Keratinocyte (primary cell): ENCODE data around the gene STRA6. TPM values are rescaled to one million over a fixed set of nuclear protein-coding genes. Genes with fewer than 3 reads are reported as not detected.

Source experiments
- DNase-seq: peaks from one replicate; pipeline ENCODE4 v3.0.0-alpha.2; 2011; ENCODE audit warnings: low read depth, missing footprints, low spot score
- FAIRE-seq: peaks from 2 replicates; lab custom pipeline; 2011; peaks lifted over from hg19 to GRCh38; lab: Jason Lieb, UNC
- H2AFZ ChIP-seq: 2 replicates; pipeline ENCODE4 v1.6.0; 2012; ENCODE audit warnings: low read length, control low read depth, inconsistent platforms; ENCODE audit not compliant: control insufficient read depth
- H3K27ac ChIP-seq: 2 replicates; pipeline ENCODE4 v1.5.1; 2011; ENCODE audit warnings: low read length; ENCODE audit not compliant: control insufficient read depth, insufficient read depth
- H3K27me3 ChIP-seq: 3 replicates; pipeline ENCODE4 v1.6.0; 2011; ENCODE audit warnings: low read length; ENCODE audit not compliant: control insufficient read depth, insufficient read depth; ENCODE audit errors: extremely low read depth
- H3K36me3 ChIP-seq, 2 experiments: 2 replicates in 1 of 2; 3 replicates in 1 of 2; pipeline ENCODE4 v1.5.1; 2011; ENCODE audit warnings: low read length in 2 of 2, mild to moderate bottlenecking in 1 of 2; ENCODE audit not compliant: control insufficient read depth in 2 of 2, insufficient read depth in 2 of 2; ENCODE audit errors: extremely low read depth in 1 of 2
- H3K4me1 ChIP-seq: 3 replicates; pipeline ENCODE4 v1.5.1; 2011; ENCODE audit warnings: low read length; ENCODE audit not compliant: control insufficient read depth, insufficient read depth; ENCODE audit errors: extremely low read depth
- H3K4me2 ChIP-seq: 3 replicates; pipeline ENCODE4 v1.6.0; 2011; ENCODE audit warnings: low read depth, low read length; ENCODE audit not compliant: control insufficient read depth, insufficient read depth; ENCODE audit errors: extremely low read depth
- H3K4me3 ChIP-seq, 3 experiments: fragments of 200-600 bp in 1 of 3; sonication (generic) in 1 of 3; 2 replicates in 2 of 3; 3 replicates in 1 of 3; pipeline ENCODE4 v1.5.1; 2011 to 2016; ENCODE audit warnings: low read length in 3 of 3, mild to moderate bottlenecking in 3 of 3, control low read depth in 2 of 3, inconsistent platforms in 1 of 3, low read depth in 1 of 3, mixed read lengths in 1 of 3, mixed run types in 1 of 3, moderate library complexity in 1 of 3; ENCODE audit not compliant: control insufficient read depth in 2 of 3, insufficient read depth in 2 of 3; ENCODE audit errors: extremely low read depth in 1 of 3
- H3K79me2 ChIP-seq: 2 replicates; pipeline ENCODE4 v1.6.0; 2012; ENCODE audit warnings: low read length; ENCODE audit not compliant: control insufficient read depth, insufficient read depth
- H3K9ac ChIP-seq: 3 replicates; pipeline ENCODE4 v1.6.0; 2011; ENCODE audit warnings: low read length; ENCODE audit not compliant: control insufficient read depth, insufficient read depth; ENCODE audit errors: extremely low read depth
- H3K9me1 ChIP-seq: 3 replicates; pipeline ENCODE4 v1.6.0; 2011; ENCODE audit warnings: low read length; ENCODE audit not compliant: control insufficient read depth, insufficient read depth; ENCODE audit errors: extremely low read depth
- H3K9me3 ChIP-seq: 2 replicates; pipeline ENCODE4 v1.5.1; 2012; ENCODE audit warnings: low read depth, low read length; ENCODE audit not compliant: control insufficient read depth
- H4K20me1 ChIP-seq: 3 replicates; pipeline ENCODE4 v1.6.0; 2011; ENCODE audit warnings: low read length; ENCODE audit not compliant: control insufficient read depth, insufficient read depth; ENCODE audit errors: extremely low read depth
- CTCF ChIP-seq, 3 experiments: IDR thresholded peaks in 1 of 3; conservative IDR thresholded peaks in 1 of 3; optimal IDR thresholded peaks in 1 of 3; 2 replicates in 2 of 3; 3 replicates in 1 of 3; pipeline versions ENCODE3 to v1.5.1; 2011; ENCODE audit warnings: low read length in 3 of 3, mild to moderate bottlenecking in 3 of 3, moderate library complexity in 2 of 3, control low read depth in 1 of 3, inconsistent platforms in 1 of 3; ENCODE audit not compliant: insufficient read depth in 2 of 3; ENCODE audit errors: extremely low read depth in 1 of 3
- EZH2 ChIP-seq: IDR thresholded peaks from one replicate; pipeline ENCODE4 v1.6.1; 2012; ENCODE audit warnings: inconsistent platforms, mild to moderate bottlenecking, low read length, moderate library complexity
- dilution Hi-C: fragments of 300-500 bp; cut with MboI; formaldehyde crosslinking; loops from one replicate; pipeline ENCODE4 v1.7.0; 2020; ENCODE audit warnings: low sequenced_read_pairs; ENCODE audit not compliant: extremely low pct_ligation_motif_present
- polyA plus RNA-seq, 5 experiments: library from polyadenylated mRNA; depleted of rRNA in 3 of 5; stranded (reverse) in 3 of 5; stranded (forward) in 1 of 5; unstranded in 1 of 5; fragments of >200 nt; gene quantifications; 1 replicate in 1 of 5; 2 replicates in 3 of 5; 3 replicates in 1 of 5; pipeline versions ENCODE4 v1.2.1 to v1.2.3, GENCODE V29; 2011 to 2012; ENCODE audit warnings: missing spikeins in 2 of 5, low read depth in 1 of 5, low replicate concordance in 1 of 5

STRA6 gene
- polyA plus RNA-seq, 1 donor (not counting 4 experiments of a cell fraction or from before 2014, with no cell fraction given) = not detected

- Histone ChIP-seq H4K20me1 (no peaks in the 10 kb centered on the region), H3K27ac (no peak overlapping the region), H3K9me1 (no peaks in the 10 kb centered on the region), H3K79me2 (no peaks in the 10 kb centered on the region), H3K9ac (no peak overlapping the region), H3K27me3 (peaks cover 46% of the 10 kb centered on the region), H3K9me3 (no peaks in the 10 kb centered on the region), H3K4me2 (no peak overlapping the region), H3K4me3 (no peak overlapping the region), H3K36me3 (no peaks in the 10 kb centered on the region), H3K4me1 (peaks cover under 1% of the 10 kb centered on the region), H2AFZ (no peak overlapping the region)
- TF ChIP-seq EZH2 (no peak), CTCF (optimal IDR thresholded peaks at IDR 0.05 in 1 of 3, IDR thresholded peaks at IDR 0.05 in 1 of 3, conservative IDR thresholded peaks at IDR 0.05 in 1 of 3; ENCODE audit: extremely low read depth in 1 of 3, insufficient read depth in 2 of 3, low read length in 3 of 3) (no peak)
- FAIRE-seq (no peak), DNase-seq (no peak)
- dilution Hi-C loops = no loop called here
Observed at GRCh38 chr15:74234598-74234875, 31.9 kb upstream of the STRA6 start.

DNA sequence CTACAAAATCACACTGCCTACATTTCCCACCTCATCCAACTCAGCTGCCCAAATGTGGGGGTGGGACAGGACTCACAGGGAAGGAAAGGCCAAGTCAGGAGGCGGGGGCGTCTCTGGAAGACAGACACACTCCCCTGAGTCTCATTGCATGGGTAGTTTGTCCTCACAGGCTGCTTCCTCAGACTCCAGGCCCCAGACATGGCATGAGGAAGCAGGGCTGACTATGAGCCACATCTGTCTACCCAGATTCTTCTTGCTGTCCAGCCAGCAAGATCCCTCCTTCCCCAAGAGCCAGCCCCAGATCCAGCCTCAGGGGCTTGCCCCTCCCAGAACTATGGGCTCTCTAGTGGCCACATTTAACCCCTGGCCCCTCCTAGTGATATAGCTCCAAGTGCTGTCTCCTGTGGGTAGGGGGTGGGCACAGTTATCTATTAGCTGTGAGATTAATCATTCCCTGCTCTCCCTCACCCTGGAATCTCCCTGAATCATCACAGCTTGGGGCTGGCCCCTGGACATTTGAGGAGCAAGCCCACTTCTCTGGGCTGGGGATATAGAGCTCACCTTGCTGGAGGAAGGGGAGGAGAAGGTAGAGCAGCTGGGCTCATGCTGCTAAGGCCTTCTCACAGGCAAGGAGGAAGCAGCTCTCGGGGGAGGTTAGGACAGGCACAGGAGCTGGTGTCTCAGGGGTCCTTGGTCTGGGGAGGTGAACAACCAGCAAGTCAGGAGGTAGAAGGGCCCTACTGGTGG is 31.4 kb upstream of the STRA6 start:
- no peak overlapping the region for H3K27ac ChIP-seq
- no peak overlapping the region for H3K9ac ChIP-seq
- peaks cover 48% of the 10 kb centered on the region for H3K27me3 ChIP-seq
- H3K4me1 ChIP-seq = no peaks in the 10 kb centered on the region
- TF ChIP-seq EZH2 (no peak), CTCF (optimal IDR thresholded peaks at IDR 0.05 in 1 of 3, IDR thresholded peaks at IDR 0.05 in 1 of 3, conservative IDR thresholded peaks at IDR 0.05 in 1 of 3; ENCODE audit: extremely low read depth in 1 of 3, insufficient read depth in 2 of 3, low read length in 3 of 3) (no peak)
- no peaks in the 10 kb centered on the region for H4K20me1 ChIP-seq
- H3K9me1 ChIP-seq = no peaks in the 10 kb centered on the region
- H3K79me2 ChIP-seq = no peaks in the 10 kb centered on the region
- H3K36me3 ChIP-seq = no peaks in the 10 kb centered on the region
- H3K4me3 ChIP-seq = no peak overlapping the region
- DNase-seq (no peak), FAIRE-seq (no peak)
- no peak overlapping the region for H3K4me2 ChIP-seq
- H3K9me3 ChIP-seq = no peaks in the 10 kb centered on the region
- dilution Hi-C loops = no loop called here
- no peak overlapping the region for H2AFZ ChIP-seq
